ENCODE measurements around the gene RAB6B. TPM values are rescaled to one million over a fixed set of nuclear protein-coding genes. Genes with fewer than 3 reads are reported as not detected.

The RAB6B gene
- total RNA-seq, 2 experiments from 2014 or later, result 1.7 to 2.0 TPM

- ChIA-PET CTCF (interaction anchor here (0.7 to 1.0 kb wide), 3 partner anchors 29 to 262 kb away, joined by 3 to 4 read pairs (median 3); no protein-coding TSS in a partner anchor), POLR2A (no interaction called here)
- no peak overlapping the region for H3K4me3 Mint-ChIP-seq
- TF ChIP-seq, protein P1, sequence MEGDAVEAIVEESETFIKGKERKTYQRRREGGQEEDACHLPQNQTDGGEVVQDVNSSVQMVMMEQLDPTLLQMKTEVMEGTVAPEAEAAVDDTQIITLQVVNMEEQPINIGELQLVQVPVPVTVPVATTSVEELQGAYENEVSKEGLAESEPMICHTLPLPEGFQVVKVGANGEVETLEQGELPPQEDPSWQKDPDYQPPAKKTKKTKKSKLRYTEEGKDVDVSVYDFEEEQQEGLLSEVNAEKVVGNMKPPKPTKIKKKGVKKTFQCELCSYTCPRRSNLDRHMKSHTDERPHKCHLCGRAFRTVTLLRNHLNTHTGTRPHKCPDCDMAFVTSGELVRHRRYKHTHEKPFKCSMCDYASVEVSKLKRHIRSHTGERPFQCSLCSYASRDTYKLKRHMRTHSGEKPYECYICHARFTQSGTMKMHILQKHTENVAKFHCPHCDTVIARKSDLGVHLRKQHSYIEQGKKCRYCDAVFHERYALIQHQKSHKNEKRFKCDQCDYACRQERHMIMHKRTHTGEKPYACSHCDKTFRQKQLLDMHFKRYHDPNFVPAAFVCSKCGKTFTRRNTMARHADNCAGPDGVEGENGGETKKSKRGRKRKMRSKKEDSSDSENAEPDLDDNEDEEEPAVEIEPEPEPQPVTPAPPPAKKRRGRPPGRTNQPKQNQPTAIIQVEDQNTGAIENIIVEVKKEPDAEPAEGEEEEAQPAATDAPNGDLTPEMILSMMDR (IDR thresholded peaks at IDR 0.05), result no peak
- no peak for ATAC-seq
- DNase-seq, result no peak
- no peaks in the 10 kb centered on the region for H3K9me3 Mint-ChIP-seq
- H3K27me3 Mint-ChIP-seq, result peaks cover 4% of the 10 kb centered on the region
- intact Hi-C loops (cut with micrococcal nuclease), result loop anchor here (2.0 to 5.0 kb wide), 2 partner anchors 107 to 264 kb away; partner anchors contain the start of gene TOPBP1
- H3K36me3 Mint-ChIP-seq (ENCODE audit: low read depth), result no peaks in the 10 kb centered on the region
- H3K27ac Mint-ChIP-seq, result no peak overlapping the region
- H3K4me1 Mint-ChIP-seq (ENCODE audit: low read depth), result peaks cover 6% of the 10 kb centered on the region
Observed at GRCh38 chr3:133925960-133926735, 30.5 kb upstream of the RAB6B start.

GRCh38 chr3:133924041-133924440 is 28.4 kb upstream of the RAB6B start:
- ChIA-PET POLR2A (no interaction called here), CTCF (interaction anchor here (1.4 kb wide), 1 partner anchor 40 kb away, joined by 3 read pairs; no protein-coding TSS in a partner anchor)
- TF ChIP-seq, protein P1 (IDR thresholded peaks at IDR 0.05), result no peak
- intact Hi-C loops (cut with micrococcal nuclease), result no loop called here
- ATAC-seq, result no peak
- H3K36me3 Mint-ChIP-seq (ENCODE audit: low read depth), result no peaks in the 10 kb centered on the region
- peaks cover 6% of the 10 kb centered on the region for H3K4me1 Mint-ChIP-seq (ENCODE audit: low read depth)
- H3K27ac Mint-ChIP-seq, result no peak overlapping the region
- H3K27me3 Mint-ChIP-seq, result peaks cover 8% of the 10 kb centered on the region
- H3K9me3 Mint-ChIP-seq, result no peaks in the 10 kb centered on the region
- no peak for DNase-seq
- H3K4me3 Mint-ChIP-seq, result no peak overlapping the region

GRCh38 chr3:133921592-133921991 is 25.9 kb upstream of the RAB6B start:
- Mint-ChIP-seq H3K9me3 (peaks cover 4% of the 10 kb centered on the region), H3K27me3 (peaks cover 11% of the 10 kb centered on the region), H3K27ac (no peak overlapping the region), H3K36me3 (ENCODE audit: low read depth) (no peaks in the 10 kb centered on the region), H3K4me3 (no peak overlapping the region), H3K4me1 (ENCODE audit: low read depth) (no peaks in the 10 kb centered on the region)
- intact Hi-C loops (cut with micrococcal nuclease), result no loop called here
- TF ChIP-seq, protein P1 (IDR thresholded peaks at IDR 0.05), result no peak
- ATAC-seq, result no peak
- CTCF ChIA-PET, result no interaction called here
- POLR2A ChIA-PET, result no interaction called here
- DNase-seq, result no peak

- POLR2A ChIA-PET, result interaction anchor here (0.6 kb wide), 2 partner anchors 17 to 943 kb away, joined by 3 to 4 read pairs; no protein-coding TSS in a partner anchor
- H3K4me1 Mint-ChIP-seq (ENCODE audit: low read depth), result no peaks in the 10 kb centered on the region
- no peak overlapping the region for H3K4me3 Mint-ChIP-seq
- CTCF ChIA-PET, result interaction anchor here (1.2 kb wide), 1 partner anchor 51 kb away, joined by 3 read pairs; no protein-coding TSS in a partner anchor
- H3K36me3 Mint-ChIP-seq (ENCODE audit: low read depth), result no peaks in the 10 kb centered on the region
- TF ChIP-seq, protein P1 (IDR thresholded peaks at IDR 0.05), result no peak
- intact Hi-C loops (cut with micrococcal nuclease), result no loop called here
- peaks cover 4% of the 10 kb centered on the region for H3K9me3 Mint-ChIP-seq
- ATAC-seq (no peak), DNase-seq (no peak)
- H3K27me3 Mint-ChIP-seq, result peaks cover 18% of the 10 kb centered on the region
- H3K27ac Mint-ChIP-seq, result no peak overlapping the region
Observed at GRCh38 chr3:133917144-133917543, 21.5 kb upstream of the RAB6B start.

All from activated CD8-positive, alpha-beta T cell treated with anti-CD3 and anti-CD28 coated beads for 36 hours (primary cell).